Glutamatergic neuron (in vitro differentiated cells): Measurements from ENCODE around the gene NECTIN2. TPM values are rescaled to one million over a fixed set of nuclear protein-coding genes. Genes with fewer than 3 reads are reported as not detected.

Experiments
- DNase-seq: peaks from one replicate; pipeline ENCODE4 v3.0.0; 2022
- H3K27ac Mint-ChIP-seq: one replicate; pipeline ENCODE4 v1.8.0; 2020; ENCODE audit warnings: mild to moderate bottlenecking, mixed read lengths, inconsistent platforms; ENCODE audit not compliant: unreplicated experiment
- H3K27me3 Mint-ChIP-seq: one replicate; pipeline ENCODE4 v1.8.0; 2020; ENCODE audit warnings: mild to moderate bottlenecking, moderate library complexity, mixed read lengths, inconsistent platforms; ENCODE audit not compliant: unreplicated experiment
- H3K36me3 Mint-ChIP-seq: one replicate; pipeline ENCODE4 v1.8.0; 2020; ENCODE audit warnings: mild to moderate bottlenecking, mixed read lengths, inconsistent platforms; ENCODE audit not compliant: unreplicated experiment
- H3K4me1 Mint-ChIP-seq: one replicate; pipeline ENCODE4 v1.8.0; 2020; ENCODE audit warnings: mild to moderate bottlenecking, low read depth, mixed read lengths, inconsistent platforms; ENCODE audit not compliant: unreplicated experiment
- H3K4me3 Mint-ChIP-seq: one replicate; pipeline ENCODE4 v1.8.0; 2020; ENCODE audit warnings: mild to moderate bottlenecking, mixed read lengths, inconsistent platforms; ENCODE audit not compliant: unreplicated experiment
- H3K9me3 Mint-ChIP-seq: one replicate; pipeline ENCODE4 v1.8.0; 2020; ENCODE audit warnings: mild to moderate bottlenecking, moderate library complexity, mixed read lengths, inconsistent platforms; ENCODE audit not compliant: unreplicated experiment
- CTCF ChIP-seq: fragments of 200-600 bp; sonication (generic); IDR thresholded peaks from one replicate; pipeline ENCODE4 v1.5.0; 2021; ENCODE audit not compliant: partially characterized antibody, unreplicated experiment
- total RNA-seq: library from RNA; stranded (reverse); fragmentation: NEBNext Ultra II Directional; extraction: Animal tissue kit (Norgen Biotek cat#: 25700); gene quantifications from one replicate; pipeline ENCODE4 v1.2.1, GENCODE V29; 2021; ENCODE audit not compliant: unreplicated experiment

NECTIN2 gene
- total RNA-seq, 1 donor from 2014 or later, result 108 TPM

GRCh38 chr19:44817725-44818465 is 28.2 kb upstream of the NECTIN2 start:
- Mint-ChIP-seq H3K9me3 (peaks cover 8% of the 10 kb centered on the region), H3K27me3 (peaks cover 16% of the 10 kb centered on the region), H3K27ac (peak overlapping the region; percentile 39)

GRCh38 chr19:44818466-44819031 is 27.5 kb upstream of the NECTIN2 start:
- H3K4me3 Mint-ChIP-seq, result no peak overlapping the region
- H3K36me3 Mint-ChIP-seq, result peaks cover 4% of the 10 kb centered on the region
- H3K4me1 Mint-ChIP-seq, result peaks cover 19% of the 10 kb centered on the region
- H3K27ac Mint-ChIP-seq, result no peak overlapping the region
- DNase-seq, result no peak
- no peak for TF ChIP-seq CTCF
- peaks cover 16% of the 10 kb centered on the region for H3K27me3 Mint-ChIP-seq
- peaks cover 8% of the 10 kb centered on the region for H3K9me3 Mint-ChIP-seq

More at GRCh38 chr19:44817725-44818465, 28.2 kb upstream of the NECTIN2 start:
- TF ChIP-seq CTCF, result no peak
- H3K4me3 Mint-ChIP-seq, result no peak overlapping the region
- H3K36me3 Mint-ChIP-seq, result peaks cover 5% of the 10 kb centered on the region
- H3K4me1 Mint-ChIP-seq, result peaks cover 19% of the 10 kb centered on the region
- DNase-seq, result no peak

DNA sequence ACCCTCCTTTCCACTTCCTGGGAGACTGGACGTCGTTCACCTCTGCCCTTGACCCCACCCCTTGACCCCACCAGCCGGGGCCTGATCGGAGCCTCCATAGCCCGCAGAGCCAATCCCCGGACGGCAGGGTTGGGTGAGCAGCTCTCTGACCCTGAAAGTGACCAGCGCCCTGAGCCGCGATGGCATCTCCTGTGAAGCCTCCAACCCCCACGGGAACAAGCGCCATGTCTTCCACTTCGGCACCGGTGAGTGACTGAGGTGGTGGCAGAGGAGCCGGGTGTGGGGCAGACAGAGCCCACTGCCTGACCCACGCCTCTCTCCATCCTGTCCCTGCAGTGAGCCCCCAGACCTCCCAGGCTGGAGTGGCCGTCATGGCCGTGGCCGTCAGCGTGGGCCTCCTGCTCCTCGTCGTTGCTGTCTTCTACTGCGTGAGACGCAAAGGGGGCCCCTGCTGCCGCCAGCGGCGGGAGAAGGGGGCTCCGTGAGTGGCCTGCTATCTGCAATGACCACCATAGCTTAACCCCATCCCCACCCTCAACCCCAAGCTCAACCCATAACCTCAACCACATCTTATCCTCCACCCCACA is 26.8 kb upstream of the NECTIN2 start:
- peaks cover 11% of the 10 kb centered on the region for H3K27me3 Mint-ChIP-seq
- TF ChIP-seq CTCF, result no peak
- DNase-seq, result no peak
- H3K27ac Mint-ChIP-seq, result no peak overlapping the region
- H3K4me3 Mint-ChIP-seq, result no peak overlapping the region
- peaks cover 12% of the 10 kb centered on the region for H3K4me1 Mint-ChIP-seq
- peaks cover 8% of the 10 kb centered on the region for H3K9me3 Mint-ChIP-seq
- no peaks in the 10 kb centered on the region for H3K36me3 Mint-ChIP-seq

DNA sequence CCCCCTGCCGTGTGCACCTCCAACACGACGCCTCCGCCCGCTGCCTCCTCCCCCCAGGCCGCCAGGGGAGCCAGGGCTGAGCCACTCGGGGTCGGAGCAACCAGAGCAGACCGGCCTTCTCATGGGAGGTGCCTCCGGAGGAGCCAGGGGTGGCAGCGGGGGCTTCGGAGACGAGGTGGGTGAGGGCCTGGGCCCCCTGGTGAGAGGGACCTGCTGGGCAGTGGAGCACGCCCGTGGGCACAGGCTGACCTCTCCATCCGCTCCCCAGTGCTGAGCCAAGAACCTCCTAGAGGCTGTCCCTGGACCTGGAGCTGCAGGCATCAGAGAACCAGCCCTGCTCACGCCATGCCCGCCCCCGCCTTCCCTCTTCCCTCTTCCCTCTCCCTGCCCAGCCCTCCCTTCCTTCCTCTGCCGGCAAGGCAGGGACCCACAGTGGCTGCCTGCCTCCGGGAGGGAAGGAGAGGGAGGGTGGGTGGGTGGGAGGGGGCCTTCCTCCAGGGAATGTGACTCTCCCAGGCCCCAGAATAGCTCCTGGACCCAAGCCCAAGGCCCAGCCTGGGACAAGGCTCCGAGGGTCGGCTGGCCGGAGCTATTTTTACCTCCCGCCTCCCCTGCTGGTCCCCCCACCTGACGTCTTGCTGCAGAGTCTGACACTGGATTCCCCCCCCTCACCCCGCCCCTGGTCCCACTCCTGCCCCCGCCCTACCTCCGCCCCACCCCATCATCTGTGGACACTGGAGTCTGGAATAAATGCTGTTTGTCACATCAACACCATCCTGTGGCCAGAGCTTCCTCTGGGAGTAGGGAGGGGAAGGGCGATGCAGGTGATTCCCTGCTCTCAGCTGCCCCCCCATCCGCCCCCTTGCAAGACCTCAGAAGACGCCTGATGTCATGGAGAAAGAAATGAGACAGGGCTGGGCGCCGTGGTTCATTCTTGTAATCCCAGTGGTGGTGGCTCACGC is 25.2 kb upstream of the NECTIN2 start:
- Mint-ChIP-seq H3K4me3 (no peak overlapping the region), H3K27me3 (peaks cover 12% of the 10 kb centered on the region), H3K27ac (no peak overlapping the region), H3K9me3 (peaks cover 5% of the 10 kb centered on the region), H3K4me1 (peaks cover 1% of the 10 kb centered on the region), H3K36me3 (no peaks in the 10 kb centered on the region)
- TF ChIP-seq CTCF, result no peak
- DNase-seq, result no peak
